AG04450 (cell line): ENCODE data around the gene CCDC200. TPM values are rescaled to one million over a fixed set of nuclear protein-coding genes. Genes with fewer than 3 reads are reported as not detected.
"Not testable (repeated sequence)": the region's sequence is repeated elsewhere in the genome, so short reads cannot be mapped to it uniquely, and the experiment has no call there.

Source experiments
- CTCF ChIA-PET: fragments of 300-600, 350-600 bp; formaldehyde crosslinking; extraction: SDS; loops from one replicate; lab custom pipeline; 2022; ENCODE audit warnings: antibody characterized with exemption, inconsistent platforms; lab: Charles Lee
- POLR2A ChIA-PET: fragments of 350-600 bp; formaldehyde crosslinking; extraction: SDS; loops from one replicate; lab custom pipeline; 2021; ENCODE audit warnings: antibody characterized with exemption, inconsistent platforms; lab: Yijun Ruan, JAX
- DNase-seq: peaks from one replicate; pipeline ENCODE4 v3.0.0-alpha.2; 2011; ENCODE audit warnings: low read depth, low spot score
- H3K27ac ChIP-seq: one replicate; pipeline ENCODE4 v1.5.1; 2012; ENCODE audit warnings: low read depth, low read length, control low read depth
- H3K27me3 ChIP-seq: one replicate; pipeline ENCODE4 v1.6.0; 2012; ENCODE audit warnings: low read length; ENCODE audit not compliant: control insufficient read depth, insufficient read depth
- H3K4me3 ChIP-seq: 2 replicates; pipeline ENCODE4 v1.5.1; 2011; ENCODE audit warnings: mild to moderate bottlenecking, low read depth, low read length, control low read depth
- H3K9me3 ChIP-seq: 2 replicates; pipeline ENCODE4 v1.5.1; 2012; ENCODE audit warnings: low read length; ENCODE audit not compliant: control insufficient read depth, insufficient read depth
- polyA plus RNA-seq: library from polyadenylated mRNA; depleted of rRNA; stranded (reverse); fragments of >200 nt; gene quantifications from 2 replicates; pipeline ENCODE4 v1.2.3, GENCODE V29; 2011
- TF ChIP-seq, protein P1 (sequence below): IDR thresholded peaks from 2 replicates; pipeline ENCODE4 v1.5.1; 2011; ENCODE audit warnings: low read depth, low read length, control low read depth, inconsistent platforms

The CCDC200 gene
- polyA plus RNA-seq, 1 experiment: not detected

DNA sequence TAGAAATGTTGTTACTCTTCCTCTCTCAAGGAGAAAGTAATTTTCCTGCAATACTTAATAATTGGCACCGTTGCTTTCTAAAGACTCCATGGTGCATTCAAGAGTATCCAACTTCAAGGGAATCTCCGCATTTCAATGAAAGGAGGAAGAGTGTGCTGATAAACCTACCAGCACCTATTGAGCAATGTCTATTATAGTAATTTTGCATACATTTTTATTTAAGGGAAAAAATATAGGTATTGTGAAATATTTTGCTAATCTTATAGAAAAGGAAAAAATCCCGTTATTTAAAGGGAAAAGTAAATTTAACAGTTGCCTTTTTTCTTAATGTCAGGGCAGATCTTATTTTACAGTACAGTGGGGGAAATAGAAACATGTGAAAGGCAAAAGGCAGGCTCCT lies 17.8 kb downstream of the CCDC200 start:
- ChIA-PET POLR2A (interaction anchor here (2.2 to 2.9 kb wide), 2 partner anchors 105 to 212 kb away, joined by 11 to 31 read pairs; partner anchors contain the start of gene RPL27), CTCF (no interaction called here)
- H3K9me3 ChIP-seq: no peaks in the 10 kb centered on the region
- TF ChIP-seq, protein P1, sequence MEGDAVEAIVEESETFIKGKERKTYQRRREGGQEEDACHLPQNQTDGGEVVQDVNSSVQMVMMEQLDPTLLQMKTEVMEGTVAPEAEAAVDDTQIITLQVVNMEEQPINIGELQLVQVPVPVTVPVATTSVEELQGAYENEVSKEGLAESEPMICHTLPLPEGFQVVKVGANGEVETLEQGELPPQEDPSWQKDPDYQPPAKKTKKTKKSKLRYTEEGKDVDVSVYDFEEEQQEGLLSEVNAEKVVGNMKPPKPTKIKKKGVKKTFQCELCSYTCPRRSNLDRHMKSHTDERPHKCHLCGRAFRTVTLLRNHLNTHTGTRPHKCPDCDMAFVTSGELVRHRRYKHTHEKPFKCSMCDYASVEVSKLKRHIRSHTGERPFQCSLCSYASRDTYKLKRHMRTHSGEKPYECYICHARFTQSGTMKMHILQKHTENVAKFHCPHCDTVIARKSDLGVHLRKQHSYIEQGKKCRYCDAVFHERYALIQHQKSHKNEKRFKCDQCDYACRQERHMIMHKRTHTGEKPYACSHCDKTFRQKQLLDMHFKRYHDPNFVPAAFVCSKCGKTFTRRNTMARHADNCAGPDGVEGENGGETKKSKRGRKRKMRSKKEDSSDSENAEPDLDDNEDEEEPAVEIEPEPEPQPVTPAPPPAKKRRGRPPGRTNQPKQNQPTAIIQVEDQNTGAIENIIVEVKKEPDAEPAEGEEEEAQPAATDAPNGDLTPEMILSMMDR: no peak
- no peak overlapping the region for H3K27ac ChIP-seq
- H3K4me3 ChIP-seq: no peak overlapping the region
- DNase-seq: no peak
- H3K27me3 ChIP-seq: no peaks in the 10 kb centered on the region

DNA sequence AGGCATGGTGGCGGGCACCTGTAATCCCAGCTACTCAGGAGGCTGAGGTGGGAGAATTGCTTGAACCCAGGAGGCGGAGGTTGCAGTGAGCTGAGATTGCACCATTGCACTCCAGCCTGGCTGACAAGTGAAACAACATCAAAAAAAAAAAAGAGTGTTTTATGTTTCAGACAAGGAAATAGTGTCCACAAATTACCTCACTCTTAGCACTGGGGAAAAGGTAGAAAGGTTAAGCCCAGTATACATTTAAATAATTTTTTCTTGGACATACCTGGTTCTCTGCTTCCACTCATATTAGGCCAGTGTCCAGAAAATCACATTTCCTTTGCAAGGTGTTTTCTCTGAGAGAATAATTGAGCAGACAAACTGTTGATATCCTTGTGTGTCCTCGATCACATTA lies 25.4 kb downstream of the CCDC200 start:
- DNase-seq, H3K27me3 ChIP-seq, H3K4me3 ChIP-seq, H3K27ac ChIP-seq, CTCF ChIA-PET, POLR2A ChIA-PET, H3K9me3 ChIP-seq: not testable (repeated sequence)

DNA sequence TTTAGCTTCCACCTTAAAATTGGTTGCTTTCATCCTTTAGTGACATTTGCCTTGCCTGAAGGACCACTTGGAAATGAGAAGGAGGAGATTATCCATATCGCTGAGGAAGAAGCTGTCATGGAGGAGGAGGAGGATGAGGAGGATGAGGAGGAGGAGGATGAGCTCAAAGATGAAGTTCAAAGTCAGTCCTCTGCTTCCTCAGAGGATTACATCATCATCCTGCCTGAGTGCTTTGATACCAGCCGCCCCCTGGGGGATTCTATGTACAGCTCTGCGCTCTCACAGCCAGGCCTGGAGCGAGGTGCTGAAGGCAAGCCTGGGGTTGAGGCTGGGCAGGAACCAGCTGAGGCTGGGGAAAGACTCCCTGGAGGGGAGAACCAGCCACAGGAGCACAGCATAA lies 28.3 kb downstream of the CCDC200 start:
- peak overlapping the region; percentile 11 for H3K27ac ChIP-seq
- DNase-seq: no peak
- no peaks in the 10 kb centered on the region for H3K9me3 ChIP-seq
- TF ChIP-seq, protein P1: no peak
- H3K4me3 ChIP-seq: no peak overlapping the region
- ChIA-PET CTCF (interaction anchor here (1.9 kb wide), 1 partner anchor 202 kb away, joined by 4 read pairs; the partner anchor contains the start of gene RPL27), POLR2A (interaction anchor here (0.6 to 1.1 kb wide), 3 partner anchors 20 to 135 kb away, joined by 3 to 8 read pairs (median 3); no protein-coding TSS in a partner anchor)
- no peaks in the 10 kb centered on the region for H3K27me3 ChIP-seq

DNA sequence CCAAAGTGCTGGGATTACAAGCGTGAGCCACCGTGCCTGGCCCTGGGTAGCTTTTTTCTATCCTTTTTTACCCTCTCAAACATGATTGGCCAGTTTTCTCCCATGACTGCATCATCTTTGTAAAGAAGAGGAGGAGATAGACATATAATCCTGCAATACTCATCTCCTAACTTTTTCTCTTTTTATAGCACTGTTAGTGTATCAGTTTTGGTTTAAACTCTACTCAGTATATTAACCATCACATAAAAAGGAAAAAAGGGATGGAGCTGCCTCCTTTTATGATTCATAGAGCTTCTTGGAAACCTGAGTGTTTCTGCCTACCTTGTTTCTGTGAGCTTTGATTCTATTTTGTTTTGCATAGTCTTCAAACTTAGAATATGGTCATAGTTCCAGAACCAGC lies 28.8 kb downstream of the CCDC200 start:
- H3K27ac ChIP-seq: no peak overlapping the region
- no peak for DNase-seq
- no peaks in the 10 kb centered on the region for H3K9me3 ChIP-seq
- ChIA-PET POLR2A (interaction anchor here (0.6 to 1.1 kb wide), 3 partner anchors 20 to 135 kb away, joined by 3 to 8 read pairs (median 3); no protein-coding TSS in a partner anchor), CTCF (interaction anchor here (1.9 kb wide), 1 partner anchor 202 kb away, joined by 4 read pairs; the partner anchor contains the start of gene RPL27)
- H3K4me3 ChIP-seq: no peak overlapping the region
- TF ChIP-seq, protein P1: no peak
- H3K27me3 ChIP-seq: no peaks in the 10 kb centered on the region

DNA sequence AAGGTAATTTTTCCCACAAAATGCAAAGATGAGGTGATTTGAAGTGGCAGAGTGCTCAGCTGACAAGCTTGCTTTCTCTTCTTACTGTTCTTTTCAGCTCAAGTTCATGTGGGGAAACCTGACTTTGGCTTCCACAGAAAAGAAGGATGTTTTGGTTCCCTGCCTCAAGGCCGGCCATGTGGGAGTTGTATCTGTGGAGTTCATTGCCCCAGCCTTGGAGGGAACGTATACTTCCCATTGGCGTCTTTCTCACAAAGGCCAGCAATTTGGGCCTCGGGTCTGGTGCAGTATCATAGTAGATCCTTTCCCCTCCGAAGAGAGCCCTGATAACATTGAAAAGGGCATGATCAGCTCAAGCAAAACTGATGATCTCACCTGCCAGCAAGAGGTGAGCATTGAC lies 35.2 kb downstream of the CCDC200 start:
- Histone ChIP-seq H3K27ac (no peak overlapping the region), H3K9me3 (no peaks in the 10 kb centered on the region), H3K4me3 (no peak overlapping the region), H3K27me3 (no peaks in the 10 kb centered on the region)
- ChIA-PET POLR2A (interaction anchor here (1.6 kb wide), 1 partner anchor 22 kb away, joined by 13 read pairs; no protein-coding TSS in a partner anchor), CTCF (interaction anchor here (0.5 kb wide), 1 partner anchor 570 kb away, joined by 3 read pairs; no protein-coding TSS in a partner anchor)
- DNase-seq: no peak
- TF ChIP-seq, protein P1: no peak

DNA sequence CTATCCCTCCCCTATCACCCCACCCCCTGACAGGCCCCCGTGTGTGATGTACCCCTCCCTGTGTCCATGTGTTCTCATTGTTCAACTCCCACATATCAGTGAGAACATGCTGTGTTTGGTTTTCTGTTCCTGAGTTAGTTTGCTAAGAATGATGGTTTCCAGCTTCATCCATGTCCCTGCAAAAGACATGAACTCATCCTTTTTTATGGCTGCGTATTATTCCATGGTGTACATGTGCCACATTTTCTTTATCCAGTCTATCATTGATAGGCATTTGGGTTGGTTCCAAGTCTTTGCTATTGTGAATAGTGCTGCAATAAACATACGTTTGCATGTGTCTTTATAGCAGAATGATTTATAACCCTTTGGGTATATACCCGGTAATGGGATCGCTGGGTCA lies 41.8 kb downstream of the CCDC200 start:
- CTCF ChIA-PET, H3K27me3 ChIP-seq, H3K9me3 ChIP-seq, H3K4me3 ChIP-seq, H3K27ac ChIP-seq, DNase-seq: not testable (repeated sequence)
- POLR2A ChIA-PET: interaction anchor here (0.7 kb wide), 2 partner anchors 47 to 130 kb away, joined by 4 to 6 read pairs; no protein-coding TSS in a partner anchor
